ENCODE measurements around the gene ARRB2. TPM values are rescaled to one million over a fixed set of nuclear protein-coding genes. Genes with fewer than 3 reads are reported as not detected.

Gene ARRB2
- total and polyA plus RNA-seq, 2 of the 13 experiments (the other 11 are each of a cell fraction or from before 2014, with no cell fraction given), result 21.5 to 49.2 TPM

DNA sequence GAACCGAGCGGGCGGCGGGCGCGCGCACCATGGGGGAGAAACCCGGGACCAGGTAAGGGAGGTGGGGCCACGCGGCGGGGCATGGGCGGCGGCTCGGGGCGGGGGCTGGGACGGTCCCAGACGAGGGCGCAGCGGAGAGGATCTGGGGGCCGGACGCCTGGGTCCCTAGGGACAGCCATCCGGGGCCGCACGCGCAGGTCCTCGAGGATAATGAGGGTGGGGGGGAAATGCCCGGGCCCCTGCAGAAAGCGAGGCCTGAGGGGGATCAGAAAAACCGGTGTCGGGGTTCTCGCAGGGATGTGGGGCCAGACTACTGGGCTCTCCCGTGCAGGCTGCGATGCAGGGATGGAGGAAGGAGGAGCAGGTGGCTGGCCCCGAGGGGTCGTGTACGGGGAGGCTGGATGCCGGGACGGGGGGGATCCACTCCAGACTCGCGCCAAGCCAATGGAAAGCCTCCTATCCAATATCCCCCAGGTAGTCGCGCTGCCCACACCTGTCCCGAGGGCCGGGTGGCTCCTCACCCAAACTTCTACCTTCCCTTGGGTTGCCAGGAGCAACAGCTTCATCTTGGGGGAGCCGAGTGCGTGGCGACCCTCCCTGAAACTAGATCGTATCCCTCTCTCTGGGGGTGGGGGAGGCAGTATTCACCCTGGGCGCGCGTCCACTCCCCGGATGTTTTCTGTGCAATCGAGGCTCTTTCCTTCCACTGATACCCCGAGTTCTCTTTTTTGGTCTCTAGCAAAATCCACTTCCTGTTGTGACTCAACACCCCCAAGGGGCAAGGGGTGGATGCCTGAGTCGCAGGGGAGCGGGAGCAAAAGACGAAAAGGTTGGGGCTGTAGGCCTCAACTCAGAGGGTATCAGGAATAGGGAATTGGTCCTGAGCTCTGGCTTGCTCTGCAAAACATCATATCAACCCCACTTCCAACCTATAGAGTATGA lies 532 bp downstream of the ARRB2 start (continued):
- TF ChIP-seq, protein P1, sequence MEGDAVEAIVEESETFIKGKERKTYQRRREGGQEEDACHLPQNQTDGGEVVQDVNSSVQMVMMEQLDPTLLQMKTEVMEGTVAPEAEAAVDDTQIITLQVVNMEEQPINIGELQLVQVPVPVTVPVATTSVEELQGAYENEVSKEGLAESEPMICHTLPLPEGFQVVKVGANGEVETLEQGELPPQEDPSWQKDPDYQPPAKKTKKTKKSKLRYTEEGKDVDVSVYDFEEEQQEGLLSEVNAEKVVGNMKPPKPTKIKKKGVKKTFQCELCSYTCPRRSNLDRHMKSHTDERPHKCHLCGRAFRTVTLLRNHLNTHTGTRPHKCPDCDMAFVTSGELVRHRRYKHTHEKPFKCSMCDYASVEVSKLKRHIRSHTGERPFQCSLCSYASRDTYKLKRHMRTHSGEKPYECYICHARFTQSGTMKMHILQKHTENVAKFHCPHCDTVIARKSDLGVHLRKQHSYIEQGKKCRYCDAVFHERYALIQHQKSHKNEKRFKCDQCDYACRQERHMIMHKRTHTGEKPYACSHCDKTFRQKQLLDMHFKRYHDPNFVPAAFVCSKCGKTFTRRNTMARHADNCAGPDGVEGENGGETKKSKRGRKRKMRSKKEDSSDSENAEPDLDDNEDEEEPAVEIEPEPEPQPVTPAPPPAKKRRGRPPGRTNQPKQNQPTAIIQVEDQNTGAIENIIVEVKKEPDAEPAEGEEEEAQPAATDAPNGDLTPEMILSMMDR (CRISPR knock-in tag; IDR thresholded peaks at IDR 0.05), result no peak
- TF ChIP-seq, protein P2, sequence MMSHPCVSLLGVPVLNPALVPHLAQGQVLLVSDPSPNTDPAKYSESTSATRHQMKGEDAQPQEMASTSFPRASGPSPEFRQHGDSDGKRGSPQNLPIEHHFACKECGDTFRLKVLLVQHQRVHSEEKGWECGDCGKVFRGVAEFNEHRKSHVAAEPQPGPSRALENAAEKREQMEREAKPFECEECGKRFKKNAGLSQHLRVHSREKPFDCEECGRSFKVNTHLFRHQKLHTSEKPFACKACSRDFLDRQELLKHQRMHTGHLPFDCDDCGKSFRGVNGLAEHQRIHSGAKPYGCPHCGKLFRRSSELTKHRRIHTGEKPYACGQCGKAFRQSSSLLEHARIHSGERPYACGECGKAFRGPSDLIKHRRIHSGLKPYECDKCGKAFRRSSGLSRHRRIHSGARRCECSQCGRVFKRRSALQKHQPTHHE (CRISPR knock-in tag; IDR thresholded peaks at IDR 0.05; ENCODE audit: borderline replicate concordance), result no peak
- TF ChIP-seq FOXA3 (CRISPR knock-in tag; IDR thresholded peaks at IDR 0.05), result no peak
- TF ChIP-seq ZNF121 (CRISPR knock-in tag; IDR thresholded peaks at IDR 0.05), result 0 out of 2 replicates have a peak, but pooled peaks have one; percentile 2
- 0 out of 2 replicates have a peak, but pooled peaks have one; percentile 14 for TF ChIP-seq SPEN (CRISPR knock-in tag; IDR thresholded peaks at IDR 0.05; ENCODE audit: low read depth)
- 0 out of 2 replicates have a peak, but pooled peaks have one; percentile 21 for TF ChIP-seq TARDBP (CRISPR knock-in tag; IDR thresholded peaks at IDR 0.05)
- TF ChIP-seq YEATS4 (CRISPR knock-in tag; IDR thresholded peaks at IDR 0.05; ENCODE audit: borderline replicate concordance), result peak; percentile 6; the same call in 1 of the 2 replicates
- TF ChIP-seq, protein P3, sequence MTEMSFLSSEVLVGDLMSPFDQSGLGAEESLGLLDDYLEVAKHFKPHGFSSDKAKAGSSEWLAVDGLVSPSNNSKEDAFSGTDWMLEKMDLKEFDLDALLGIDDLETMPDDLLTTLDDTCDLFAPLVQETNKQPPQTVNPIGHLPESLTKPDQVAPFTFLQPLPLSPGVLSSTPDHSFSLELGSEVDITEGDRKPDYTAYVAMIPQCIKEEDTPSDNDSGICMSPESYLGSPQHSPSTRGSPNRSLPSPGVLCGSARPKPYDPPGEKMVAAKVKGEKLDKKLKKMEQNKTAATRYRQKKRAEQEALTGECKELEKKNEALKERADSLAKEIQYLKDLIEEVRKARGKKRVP (CRISPR knock-in tag; IDR thresholded peaks at IDR 0.05), result no peak
- no peak for TF ChIP-seq KLF12 (CRISPR knock-in tag; IDR thresholded peaks at IDR 0.05; ENCODE audit: borderline replicate concordance)
- no peak for TF ChIP-seq TBX2 (CRISPR knock-in tag; IDR thresholded peaks at IDR 0.05; ENCODE audit: borderline replicate concordance)
- no peak for TF ChIP-seq SMARCE1 (IDR thresholded peaks at IDR 0.05; ENCODE audit: borderline replicate concordance)
- TF ChIP-seq AHR (CRISPR knock-in tag; IDR thresholded peaks at IDR 0.05), result 0 out of 2 replicates have a peak, but pooled peaks have one; percentile 18
- TF ChIP-seq, protein P4, sequence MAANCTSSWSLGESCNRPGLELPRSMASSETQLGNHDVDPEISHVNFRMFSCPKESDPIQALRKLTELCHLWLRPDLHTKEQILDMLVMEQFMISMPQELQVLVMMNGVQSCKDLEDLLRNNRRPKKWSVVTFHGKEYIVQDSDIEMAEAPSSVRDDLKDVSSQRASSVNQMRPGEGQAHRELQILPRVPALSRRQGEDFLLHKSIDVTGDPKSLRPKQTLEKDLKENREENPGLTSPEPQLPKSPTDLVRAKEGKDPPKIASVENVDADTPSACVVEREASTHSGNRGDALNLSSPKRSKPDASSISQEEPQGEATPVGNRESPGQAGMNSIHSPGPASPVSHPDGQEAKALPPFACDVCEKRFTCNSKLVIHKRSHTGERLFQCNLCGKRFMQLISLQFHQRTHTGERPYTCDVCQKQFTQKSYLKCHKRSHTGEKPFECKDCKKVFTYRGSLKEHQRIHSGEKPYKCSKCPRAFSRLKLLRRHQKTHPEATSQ (CRISPR knock-in tag; IDR thresholded peaks at IDR 0.05; ENCODE audit: borderline replicate concordance), result 0 out of 2 replicates have a peak, but pooled peaks have one; percentile 22
- TF ChIP-seq SALL2 (CRISPR knock-in tag; IDR thresholded peaks at IDR 0.05), result 0 out of 2 replicates have a peak, but pooled peaks have one; percentile 50
- TF ChIP-seq ZNF788 (CRISPR knock-in tag; IDR thresholded peaks at IDR 0.05; ENCODE audit: borderline replicate concordance), result no peak
- no peak for TF ChIP-seq ZNF367 (CRISPR knock-in tag; IDR thresholded peaks at IDR 0.05; ENCODE audit: borderline replicate concordance)
- TF ChIP-seq JUN (CRISPR knock-in tag; IDR thresholded peaks at IDR 0.05), result no peak
- no peak for TF ChIP-seq GTF2F1 (IDR thresholded peaks at IDR 0.05; ENCODE audit: low read length)
- 0 out of 2 replicates have a peak, but pooled peaks have one; percentile 16 for TF ChIP-seq ARID2 (CRISPR knock-in tag; IDR thresholded peaks at IDR 0.05; ENCODE audit: borderline replicate concordance)
- TF ChIP-seq ZNF670 (CRISPR knock-in tag; IDR thresholded peaks at IDR 0.05; ENCODE audit: borderline replicate concordance), result no peak
- peak; percentile 60; the same call in 1 of the 2 replicates for TF ChIP-seq ZNF468 (CRISPR knock-in tag; IDR thresholded peaks at IDR 0.05)
- TF ChIP-seq, protein P5, sequence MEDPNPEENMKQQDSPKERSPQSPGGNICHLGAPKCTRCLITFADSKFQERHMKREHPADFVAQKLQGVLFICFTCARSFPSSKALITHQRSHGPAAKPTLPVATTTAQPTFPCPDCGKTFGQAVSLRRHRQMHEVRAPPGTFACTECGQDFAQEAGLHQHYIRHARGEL (CRISPR knock-in tag; IDR thresholded peaks at IDR 0.05), result no peak

Data from HepG2 (cell line).